Stimulated activated CD4-positive, alpha-beta T cell treated with anti-CD3 and anti-CD28 coated beads, Interleukin-4, amount 100 ng/mL, for 24 hours (primary cell): ENCODE results near the gene RALGPS2.
"Not testable (repeated sequence)": the region's sequence is repeated elsewhere in the genome, so short reads cannot be mapped to it uniquely, and the experiment has no call there.

ENCODE experiments used
- DNase-seq: peaks from one replicate; pipeline ENCODE4 v3.0.0-alpha.2; 2020

The RALGPS2 gene

GRCh38 chr1:178946855-178947676 lies 222.0 kb downstream of the RALGPS2 start:
- DNase-seq = no peak

DNA sequence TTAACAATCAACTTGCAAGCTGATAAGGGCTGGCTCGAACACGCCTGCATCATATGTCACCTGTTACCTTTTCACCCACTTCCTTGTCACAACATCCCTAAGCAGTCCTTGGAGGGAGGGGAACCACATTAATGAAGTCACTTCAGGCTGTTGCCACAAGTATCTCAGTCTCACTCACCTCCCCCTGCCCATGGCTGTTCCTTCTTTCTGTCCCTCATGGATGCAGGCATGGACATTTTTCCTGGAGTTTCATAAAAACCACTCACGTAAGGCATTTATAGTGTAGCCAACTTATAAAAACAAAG lies 222.6 kb downstream of the RALGPS2 start:
- DNase-seq = no peak

- DNase-seq = no peak
Observed at GRCh38 chr1:178948676-178949075, 223.6 kb downstream of the RALGPS2 start.

DNA sequence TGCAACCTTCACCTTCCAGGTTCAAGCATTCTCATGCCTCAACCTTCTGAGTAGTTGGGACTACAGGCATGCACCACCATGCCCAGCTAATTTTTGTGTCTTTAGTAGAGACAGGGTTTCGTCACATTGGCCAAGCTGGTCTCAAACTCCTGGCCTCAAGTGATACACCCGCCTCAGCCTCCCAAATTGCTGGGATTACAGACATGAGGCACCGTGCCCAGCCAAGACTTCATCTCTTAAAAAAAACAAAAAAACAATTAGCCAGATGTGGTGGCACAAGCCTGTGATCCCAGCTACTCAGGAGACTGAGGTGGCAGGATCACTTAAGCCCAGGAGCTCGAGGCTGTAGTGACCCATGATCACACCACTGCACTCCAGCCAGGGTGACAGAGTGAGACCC lies 224.8 kb downstream of the RALGPS2 start:
- not testable (repeated sequence) for DNase-seq

GRCh38 chr1:178951600-178951999 lies 226.6 kb downstream of the RALGPS2 start:
- DNase-seq = no peak

DNA sequence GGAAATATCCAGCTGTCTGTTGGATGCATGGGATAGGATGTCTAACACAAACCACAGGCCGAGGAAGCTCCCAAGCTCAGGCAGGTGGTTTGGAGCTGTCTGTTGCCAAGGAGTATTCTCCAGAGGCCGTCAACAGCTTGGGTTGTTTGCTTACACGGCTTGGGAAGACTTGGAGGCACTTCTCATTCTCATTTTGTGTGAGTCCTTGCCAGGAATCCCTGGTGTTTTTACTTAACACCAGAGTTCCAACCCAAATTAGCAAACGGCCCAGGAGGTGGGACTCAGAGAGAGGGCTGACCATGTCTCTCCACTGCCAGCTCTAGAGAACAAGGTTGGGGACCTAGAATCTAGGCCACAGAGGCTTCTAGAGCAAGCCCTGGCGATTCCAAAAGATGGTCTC lies 228.0 kb downstream of the RALGPS2 start:
- DNase-seq = no peak

GRCh38 chr1:178953538-178954324 lies 228.7 kb downstream of the RALGPS2 start:
- DNase-seq = no peak

- no peak for DNase-seq
Observed at GRCh38 chr1:178954325-178954690, 229.3 kb downstream of the RALGPS2 start.

DNA sequence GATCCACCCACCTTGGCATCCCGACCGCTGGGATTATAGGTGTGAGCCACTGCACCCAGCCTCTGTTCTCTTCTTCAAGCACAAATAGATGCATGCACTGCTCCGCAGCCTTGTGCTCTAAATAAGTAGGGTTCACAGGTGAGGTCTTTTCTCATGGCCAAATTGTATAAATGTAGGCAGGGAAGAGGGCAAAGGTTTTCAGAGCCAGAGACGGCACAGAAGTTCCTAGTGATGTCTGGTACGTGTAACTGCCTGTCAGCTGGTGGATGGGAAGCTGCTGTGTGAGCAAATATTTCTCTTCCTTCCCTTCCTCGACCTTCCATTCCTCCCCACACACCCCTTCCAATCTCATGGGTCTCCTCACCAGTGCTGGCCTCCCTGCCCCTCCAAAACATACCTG lies 229.9 kb downstream of the RALGPS2 start:
- no peak for DNase-seq

DNA sequence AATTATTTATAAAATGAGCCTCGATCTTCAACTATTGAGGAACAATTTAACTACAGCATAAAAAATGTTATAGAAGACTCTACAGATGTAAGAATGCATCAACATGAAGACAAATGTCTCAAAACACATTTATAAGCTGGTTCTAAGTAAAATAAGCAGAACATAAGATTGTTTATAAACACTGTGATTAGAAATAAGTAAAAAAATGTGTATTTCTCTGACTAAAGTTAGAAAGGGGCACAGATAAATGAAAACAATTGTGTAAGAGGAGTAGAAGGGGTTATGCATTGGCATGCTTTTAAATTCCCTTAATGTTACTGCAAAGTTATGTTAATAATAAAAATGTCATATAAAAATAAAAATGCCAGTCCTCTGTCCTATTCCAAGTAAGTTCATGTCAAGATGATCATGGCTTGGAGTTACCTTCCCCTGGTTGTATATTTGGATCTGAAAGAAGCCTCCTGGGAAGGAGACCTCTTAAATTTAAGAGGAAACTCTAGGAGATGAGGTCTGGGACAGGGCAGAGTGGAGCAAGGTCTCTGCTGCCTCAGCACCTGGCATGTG lies 230.4 kb downstream of the RALGPS2 start:
- no peak for DNase-seq

GRCh38 chr1:178958491-178958890 lies 233.4 kb downstream of the RALGPS2 start:
- no peak for DNase-seq

GRCh38 chr1:178959543-178960460 lies 234.8 kb downstream of the RALGPS2 start:
- DNase-seq = peak; percentile 4

GRCh38 chr1:178960482-178961240 lies 235.6 kb downstream of the RALGPS2 start:
- no peak for DNase-seq

- DNase-seq = no peak
Observed at GRCh38 chr1:178961331-178961730, 236.3 kb downstream of the RALGPS2 start.

GRCh38 chr1:178961868-178962267 lies 236.8 kb downstream of the RALGPS2 start:
- no peak for DNase-seq

DNA sequence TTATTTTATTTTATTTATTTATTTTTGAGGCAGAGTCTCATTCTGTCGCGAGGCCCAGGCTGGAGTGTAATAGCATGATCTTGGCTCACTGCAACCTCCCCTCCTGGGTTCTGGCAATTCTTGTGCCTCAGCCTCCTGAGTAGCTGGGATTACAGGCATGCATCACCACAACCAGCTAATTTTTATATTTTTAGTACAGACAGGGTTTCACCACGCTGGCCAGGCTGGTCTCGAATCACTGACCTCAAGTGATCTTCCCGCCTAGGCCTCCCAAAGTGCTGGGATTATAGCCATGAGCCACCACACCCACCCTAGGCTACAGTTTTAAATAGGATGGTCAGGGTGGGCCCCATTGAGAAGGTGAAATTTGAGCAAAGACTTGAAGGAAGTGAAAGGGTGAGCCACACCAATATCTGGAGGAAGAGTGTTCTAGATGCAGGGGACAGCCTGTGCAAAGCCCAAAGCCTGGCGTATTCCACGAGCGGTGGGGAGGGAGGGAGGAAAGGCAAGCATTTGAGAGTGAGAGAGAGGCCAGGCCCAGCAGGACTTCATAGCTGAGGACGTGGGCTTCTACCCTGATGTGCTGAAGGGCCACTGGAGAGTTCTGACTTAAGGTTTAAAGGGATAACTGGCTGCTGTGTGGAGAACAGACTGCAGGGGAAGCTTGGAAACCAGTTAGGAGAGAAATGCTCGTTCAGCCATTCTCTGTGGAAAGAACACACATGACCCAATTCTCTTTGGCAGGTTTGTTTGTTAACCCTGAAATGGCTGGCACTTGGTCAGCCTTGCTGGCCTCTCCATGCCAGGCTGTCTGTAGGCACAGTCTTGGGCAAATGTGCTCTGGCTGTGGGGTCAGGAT lies 238.0 kb downstream of the RALGPS2 start:
- no peak for DNase-seq

DNA sequence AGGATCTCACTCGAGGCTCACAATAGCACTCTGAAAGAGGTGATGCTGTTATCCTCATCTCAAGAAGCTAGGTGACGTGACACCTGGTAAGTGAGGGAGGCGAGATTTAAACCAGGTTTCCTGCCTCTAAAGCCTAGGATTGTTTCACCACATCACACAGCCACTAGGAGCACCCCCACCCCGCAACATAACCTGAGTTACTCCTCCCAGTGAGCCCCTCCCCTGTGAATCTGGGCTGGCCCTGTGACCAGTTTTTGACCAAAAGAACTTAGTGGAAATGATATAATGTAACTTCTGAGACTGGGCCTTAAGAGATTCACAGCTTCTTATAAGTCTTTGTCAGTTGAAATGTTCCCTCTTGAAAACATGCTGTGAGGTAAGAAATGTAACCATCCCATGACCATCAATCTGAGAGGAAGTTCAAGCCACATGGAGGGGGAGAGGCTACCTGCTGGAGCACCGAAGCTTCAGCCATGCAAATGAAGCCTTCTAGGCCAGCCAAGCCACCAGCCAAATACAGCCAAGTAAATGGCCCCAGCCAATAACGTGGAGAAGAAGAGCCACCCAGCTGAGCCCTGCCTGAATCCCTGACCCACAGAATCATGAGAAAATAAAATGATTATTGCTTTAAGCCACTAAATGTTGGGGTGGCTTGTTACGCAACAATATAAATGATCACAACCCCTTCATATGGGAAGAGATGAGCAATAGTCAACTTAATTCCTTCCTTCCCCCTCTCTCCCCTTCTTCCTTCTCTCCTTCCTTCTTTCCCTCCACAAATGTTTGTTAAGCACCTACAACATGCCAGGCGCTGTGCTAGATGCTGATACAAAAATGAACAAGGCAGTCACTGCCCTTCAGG lies 239.7 kb downstream of the RALGPS2 start:
- DNase-seq = no peak

GRCh38 chr1:178966312-178966711 lies 241.3 kb downstream of the RALGPS2 start:
- no peak for DNase-seq

DNA sequence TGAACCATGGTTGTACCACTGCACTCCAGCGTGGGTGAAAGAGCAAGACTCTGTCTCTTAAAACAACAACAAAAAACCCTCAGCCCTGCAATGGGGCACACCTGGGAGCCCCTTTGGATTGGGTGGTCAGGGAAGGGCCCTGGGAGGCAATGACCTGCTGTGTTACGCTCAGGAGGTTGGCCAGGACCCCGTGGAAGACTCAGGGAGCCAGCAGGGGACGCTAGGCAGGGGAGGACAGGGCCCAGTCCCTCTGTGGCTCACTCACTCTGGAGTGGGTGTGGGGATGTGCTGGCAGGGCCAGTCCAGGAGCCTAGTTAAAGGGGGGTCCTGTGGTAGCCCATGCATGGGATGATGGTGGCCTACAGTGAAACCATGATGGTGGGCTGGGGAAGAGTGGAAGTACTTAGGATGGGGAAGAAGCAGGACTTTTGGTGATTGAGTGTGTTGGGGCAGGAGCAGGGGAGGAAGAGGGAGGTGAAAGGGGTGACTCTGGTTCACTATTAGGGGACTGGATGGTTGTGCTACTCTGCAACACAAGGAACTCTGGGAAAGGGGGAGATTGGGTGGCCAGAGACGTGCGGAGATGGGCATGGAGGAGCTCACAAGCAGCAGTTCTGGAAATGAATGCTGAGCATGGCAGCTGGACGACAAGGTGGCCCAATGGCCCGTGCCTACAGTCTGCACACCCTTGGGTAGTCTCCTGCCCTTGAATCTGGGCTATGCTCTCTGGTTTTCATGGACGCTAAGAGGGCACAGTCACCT lies 244.4 kb downstream of the RALGPS2 start:
- no peak for DNase-seq
